Activated CD4-positive, CD25-positive, alpha-beta regulatory T cell treated with anti-CD3 and anti-CD28 coated beads, Interleukin-2, amount 50 U/mL, for 72 hours (primary cell): ENCODE data around the gene VIT.
A peak's percentile ranks its signal among the peaks of the same experiment; 100 is the strongest.

Source experiments
- DNase-seq: peaks from one replicate; pipeline ENCODE4 v3.0.0; 2021

Gene VIT

GRCh38 chr2:36713310-36713709 is 16.8 kb downstream of the VIT start:
- DNase-seq = no peak

- DNase-seq = no peak
These were observed 19.6 kb downstream of the VIT start for GRCh38 chr2:36716111-36716510.

- no peak for DNase-seq
These were observed 21.2 kb downstream of the VIT start for GRCh38 chr2:36717603-36718266.

GRCh38 chr2:36727550-36727949 is 31.0 kb downstream of the VIT start:
- DNase-seq = no peak

DNA sequence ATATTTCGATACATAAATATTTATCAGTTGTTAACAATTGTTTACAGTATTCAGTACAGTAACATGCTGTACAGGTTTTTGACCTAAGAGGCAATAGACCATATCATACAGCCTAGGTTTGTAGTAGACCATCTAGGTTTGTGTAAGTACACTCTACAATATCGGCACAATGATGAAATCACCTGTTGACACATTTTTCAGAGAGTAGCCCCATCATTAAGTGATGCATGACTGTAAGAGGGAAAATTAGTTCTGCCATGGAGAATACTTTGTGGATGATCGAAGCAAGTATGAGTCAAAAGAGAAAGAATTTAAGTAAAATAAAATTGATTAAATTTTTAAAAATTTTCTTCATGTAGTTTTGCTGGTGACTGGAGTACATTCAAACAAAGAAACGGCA is 32.6 kb downstream of the VIT start:
- DNase-seq = no peak

- DNase-seq = no peak
These were observed 35.6 kb downstream of the VIT start for GRCh38 chr2:36731941-36732672.

DNA sequence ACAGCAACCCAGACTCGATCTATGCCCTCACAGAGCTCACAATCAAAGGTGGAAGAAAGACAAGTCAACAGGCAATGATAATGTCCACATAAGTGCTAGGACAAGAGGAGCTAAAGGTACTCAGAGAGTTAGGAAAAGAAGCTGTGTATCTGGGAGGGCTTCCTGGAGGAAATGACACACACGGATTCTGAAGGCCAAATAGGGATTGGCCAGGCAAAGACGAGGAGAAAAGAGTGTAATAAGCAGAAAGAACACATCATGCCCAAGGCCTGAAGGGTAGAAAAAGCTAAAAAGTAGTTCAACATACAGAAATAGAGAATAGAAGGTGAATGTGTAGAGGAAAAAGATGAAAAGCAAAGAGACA is 36.1 kb downstream of the VIT start:
- DNase-seq = no peak

DNA sequence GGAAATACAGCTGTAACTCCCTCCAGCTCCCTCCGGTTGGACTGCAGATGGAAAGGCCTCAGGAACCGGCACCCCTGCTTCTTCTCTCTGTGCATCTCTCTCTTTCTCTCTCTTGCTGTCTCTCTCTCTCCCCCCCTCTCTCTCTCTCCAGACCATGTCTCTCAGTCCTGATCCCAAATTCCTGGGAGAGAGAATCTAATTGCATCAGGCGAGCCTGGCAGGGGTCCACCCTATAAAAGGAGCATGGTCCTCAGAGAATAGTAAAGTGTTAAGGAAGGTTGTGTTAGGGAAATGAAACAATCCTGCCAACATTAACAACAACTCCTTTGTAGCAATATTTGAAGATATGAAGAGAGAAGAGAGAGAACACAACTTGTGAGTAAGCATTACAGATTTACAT is 36.7 kb downstream of the VIT start:
- DNase-seq = no peak

GRCh38 chr2:36734304-36734703 is 37.8 kb downstream of the VIT start:
- no peak for DNase-seq

DNA sequence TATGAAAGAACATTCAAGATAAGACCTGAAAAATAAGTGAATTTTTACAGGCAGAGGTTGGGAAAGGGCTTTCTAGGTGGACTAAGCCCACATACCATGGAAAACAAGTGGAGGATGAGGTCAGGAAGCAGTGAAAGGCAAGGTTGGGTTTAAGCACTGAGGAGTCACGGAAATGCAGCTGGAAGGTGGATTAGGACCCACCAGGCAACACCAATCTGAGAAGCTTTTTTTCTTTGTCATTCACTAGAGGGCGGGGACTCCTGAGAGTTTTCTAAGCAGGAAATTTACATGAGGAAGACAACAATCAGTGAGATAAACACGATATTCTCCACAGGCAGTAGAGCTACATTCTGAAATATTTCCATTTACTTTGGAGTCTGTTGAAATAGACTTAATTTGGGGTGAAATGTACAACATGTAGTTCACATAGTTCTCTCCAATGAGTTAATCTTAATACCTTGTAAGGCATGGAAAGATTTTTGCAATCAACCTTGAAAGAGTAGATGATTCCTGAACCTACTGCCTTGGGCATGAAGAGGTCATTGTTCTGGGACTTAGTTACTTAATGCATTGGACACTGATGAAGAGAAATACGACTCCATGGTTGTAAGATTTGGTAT is 40.7 kb downstream of the VIT start:
- no peak for DNase-seq

DNA sequence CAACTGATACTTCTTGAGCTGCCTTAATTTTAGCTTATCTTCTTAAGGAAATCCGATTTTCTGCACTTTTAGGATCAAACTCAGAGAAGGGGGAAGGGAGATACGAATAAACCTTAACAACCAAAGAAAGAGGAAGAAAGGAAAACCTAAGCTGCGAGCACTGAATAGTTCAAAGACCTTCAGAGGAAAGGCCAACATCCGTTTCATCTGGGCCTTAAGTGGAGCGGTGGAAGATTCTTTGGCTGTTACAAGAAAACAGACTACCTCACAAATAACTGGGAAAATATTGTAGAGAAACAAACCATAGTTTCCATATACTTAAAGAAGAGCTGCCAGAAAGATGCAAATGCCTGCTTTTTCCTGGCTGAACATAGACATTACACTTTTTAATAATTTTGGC is 43.6 kb downstream of the VIT start:
- no peak for DNase-seq

DNA sequence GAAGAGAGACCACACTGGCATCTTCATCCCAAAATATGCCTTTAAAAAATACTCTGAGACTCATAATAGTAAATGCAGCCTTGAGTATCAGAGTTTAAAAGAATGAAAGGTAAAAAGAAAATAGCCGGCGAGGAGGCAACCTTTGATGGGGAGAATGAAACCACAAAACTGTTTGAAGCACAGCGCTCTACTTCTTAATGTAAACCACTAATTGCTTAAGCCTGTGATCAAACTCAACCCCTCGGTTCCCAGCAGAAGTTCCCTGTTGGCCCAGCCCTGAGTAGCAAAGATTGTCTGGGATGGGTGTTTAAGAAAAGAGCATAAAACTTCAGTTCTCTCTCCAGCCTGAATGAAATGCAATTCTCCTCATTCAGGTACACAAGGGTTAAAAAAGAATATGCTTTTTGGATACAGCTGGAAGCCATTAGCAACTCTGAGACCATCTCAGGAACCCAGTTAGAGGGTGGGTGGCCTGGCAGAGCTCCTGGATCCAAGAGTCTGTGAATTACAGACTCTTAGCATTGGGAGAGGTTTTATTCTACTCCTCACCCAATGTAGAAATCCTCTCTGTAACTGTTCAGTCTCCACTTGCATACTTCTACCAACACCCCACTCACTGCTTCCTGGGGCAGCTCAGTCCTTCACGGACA is 44.8 kb downstream of the VIT start:
- DNase-seq = no peak

- DNase-seq = no peak
These were observed 47.4 kb downstream of the VIT start for GRCh38 chr2:36743954-36744353.

- DNase-seq = no peak
These were observed 51.7 kb downstream of the VIT start for GRCh38 chr2:36748166-36748565.

- DNase-seq = no peak
These were observed 53.6 kb downstream of the VIT start for GRCh38 chr2:36750101-36750500.

DNA sequence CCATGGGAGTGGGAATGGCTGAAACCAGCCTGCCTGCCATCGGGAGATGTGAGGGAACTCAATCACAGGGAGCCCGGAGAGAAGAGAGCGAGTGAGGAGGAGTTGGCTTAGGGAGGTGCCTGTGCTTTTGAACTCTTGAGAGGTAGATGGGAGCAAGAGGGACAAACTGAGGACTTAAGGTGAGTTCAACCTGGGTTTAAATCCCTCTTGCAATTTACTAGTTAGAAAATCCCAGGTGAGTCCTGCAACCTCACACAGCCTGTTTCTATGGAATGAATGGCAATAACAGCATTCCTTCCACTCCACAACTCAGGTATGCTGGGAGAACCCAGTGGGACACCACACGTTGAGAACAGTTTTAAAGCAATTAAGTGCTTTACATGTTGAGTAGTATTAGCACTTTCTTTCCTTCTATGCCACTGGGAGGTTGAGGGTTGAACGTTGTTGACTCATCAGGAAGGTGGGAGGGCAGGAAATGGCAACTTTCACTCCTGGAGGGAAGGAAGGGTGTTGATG is 57.3 kb downstream of the VIT start:
- DNase-seq = no peak

DNA sequence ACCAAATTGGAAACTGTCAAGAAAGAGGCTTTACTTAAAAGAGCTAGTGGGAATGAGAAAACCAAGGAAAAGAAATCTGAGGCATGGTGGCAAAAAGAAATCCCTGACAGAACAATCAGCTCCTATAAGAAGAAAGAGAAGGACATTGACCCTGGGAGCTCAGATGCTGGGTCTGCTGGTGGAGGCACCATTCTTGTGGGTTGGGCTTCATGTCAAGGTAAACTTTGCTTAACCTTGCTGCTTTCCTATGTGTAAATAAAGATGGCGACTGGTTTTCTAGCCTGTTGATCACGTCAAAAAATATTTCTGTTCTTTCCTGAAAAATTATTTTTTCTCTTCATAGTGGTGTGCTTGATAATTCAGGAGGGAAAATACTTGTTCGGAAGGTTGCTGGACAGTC is 58.1 kb downstream of the VIT start:
- no peak for DNase-seq

GRCh38 chr2:36756438-36756837 is 59.9 kb downstream of the VIT start:
- no peak for DNase-seq

GRCh38 chr2:36762764-36763490 is 66.4 kb downstream of the VIT start:
- DNase-seq = no peak

- no peak for DNase-seq
These were observed 72.6 kb downstream of the VIT start for GRCh38 chr2:36769106-36769505.

DNA sequence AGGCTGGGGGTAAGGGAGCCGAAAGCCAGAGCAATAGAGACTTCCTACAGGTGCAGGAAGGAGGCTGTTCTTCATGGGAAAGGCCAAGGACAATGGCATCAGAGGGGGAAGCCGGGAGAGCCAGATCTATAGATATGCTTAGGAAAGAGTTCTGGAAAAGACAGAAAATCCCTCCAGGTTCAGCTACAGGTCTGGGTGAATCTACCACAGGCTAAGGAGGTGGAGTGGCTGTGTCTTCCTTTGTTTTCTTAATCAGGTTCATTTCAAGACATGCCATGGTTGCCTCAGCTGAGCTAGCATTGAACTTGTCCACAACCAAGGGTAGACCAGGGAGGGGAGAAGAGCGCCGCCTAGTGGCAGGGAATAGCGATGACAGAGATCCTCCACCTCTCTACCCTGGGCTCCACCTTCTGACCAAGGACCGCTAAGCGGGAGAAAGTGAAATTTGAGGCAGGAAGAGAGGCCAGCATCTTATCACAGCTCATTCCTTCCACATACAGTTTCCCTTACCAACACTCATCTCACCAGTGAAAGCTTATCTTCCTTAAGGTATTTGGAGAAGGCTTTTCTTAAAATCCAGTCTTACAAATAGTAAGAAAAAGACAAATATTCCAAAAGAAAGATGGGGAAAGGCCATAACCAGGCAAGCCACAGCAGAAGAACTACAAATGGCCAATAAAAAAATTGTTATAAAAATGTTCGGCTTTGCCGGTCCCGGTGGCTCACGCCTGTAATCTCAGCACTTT is 74.2 kb downstream of the VIT start:
- peak; percentile 46 for DNase-seq

- no peak for DNase-seq
These were observed 75.2 kb downstream of the VIT start for GRCh38 chr2:36771671-36772070.
